HG02798 (cell line): ENCODE results near the gene MTFP1.

Source experiments
- ATAC-seq: cut with Tn5 transposase; IDR thresholded peaks from one replicate; pipeline ENCODE4 v1.9.1; 2021; ENCODE audit warnings: mild to moderate bottlenecking; ENCODE audit not compliant: unreplicated experiment, poor library complexity

MTFP1 gene

DNA sequence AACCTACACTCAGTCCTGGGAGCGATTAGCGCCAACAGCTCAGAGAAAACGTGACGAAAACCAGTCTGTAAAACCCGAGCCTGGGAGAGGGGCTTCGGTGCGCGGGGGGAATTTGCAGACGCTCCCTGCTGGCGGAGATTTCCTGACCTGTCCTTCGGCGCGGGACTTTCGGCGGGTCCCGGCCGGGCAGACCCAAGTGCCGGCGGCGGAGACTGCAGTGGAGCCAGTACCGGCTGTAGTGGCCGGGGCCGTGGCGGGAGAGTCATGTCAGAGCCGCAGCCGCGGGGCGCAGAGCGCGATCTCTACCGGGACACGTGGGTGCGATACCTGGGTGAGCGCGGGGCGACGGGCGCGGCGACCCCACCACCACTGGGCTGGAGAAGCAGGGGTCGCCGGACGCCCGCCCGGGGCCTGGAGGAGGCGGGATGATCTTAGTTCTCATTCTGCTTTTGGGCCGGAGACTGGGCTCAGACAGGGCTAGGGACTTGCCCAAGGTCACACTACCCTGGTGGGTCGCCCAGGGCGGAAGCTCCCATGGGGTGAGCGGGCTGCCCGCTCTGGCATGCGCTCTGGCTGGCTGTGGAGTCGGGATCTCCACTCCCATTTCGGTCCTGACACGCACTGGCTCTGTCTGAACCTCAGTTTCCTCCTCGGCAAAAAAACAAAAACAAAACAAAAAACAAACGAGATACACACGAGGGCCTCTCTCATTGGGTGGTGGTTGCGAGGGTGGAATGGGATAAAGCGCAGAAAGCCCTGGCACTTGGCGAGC lies at the start of gene MTFP1:
MTFP1 (plus strand) TSS at position 153 of the 772 bp plus-strand sequence; CDS start at position 265, 112 bp downstream.
- ATAC-seq = no peak

DNA sequence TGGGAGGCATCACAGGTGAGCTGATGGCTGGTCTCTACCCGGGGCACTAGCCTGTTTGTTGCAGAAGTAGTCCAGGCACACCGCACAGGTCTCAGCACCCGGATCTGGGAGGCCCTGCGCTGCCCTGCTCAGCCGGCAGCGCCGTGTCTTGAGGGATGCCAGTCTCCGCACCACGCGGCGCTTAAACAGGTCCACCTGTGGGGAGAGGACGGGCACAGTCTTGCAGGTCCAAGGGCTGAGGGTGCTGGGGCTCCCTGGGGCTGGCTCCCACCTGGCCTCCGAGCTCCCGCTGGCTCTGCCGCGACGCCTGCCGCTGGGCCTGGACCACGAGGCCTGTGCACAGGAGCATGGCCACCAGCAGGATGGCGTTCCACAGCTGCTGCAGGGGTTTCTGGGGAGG lies 45.6 kb upstream of the MTFP1 start:
- ATAC-seq = no peak

GRCh38 chr22:30381264-30381663 lies 44.3 kb upstream of the MTFP1 start:
- ATAC-seq = no peak

GRCh38 chr22:30382340-30382739 lies 43.2 kb upstream of the MTFP1 start:
- ATAC-seq = no peak

DNA sequence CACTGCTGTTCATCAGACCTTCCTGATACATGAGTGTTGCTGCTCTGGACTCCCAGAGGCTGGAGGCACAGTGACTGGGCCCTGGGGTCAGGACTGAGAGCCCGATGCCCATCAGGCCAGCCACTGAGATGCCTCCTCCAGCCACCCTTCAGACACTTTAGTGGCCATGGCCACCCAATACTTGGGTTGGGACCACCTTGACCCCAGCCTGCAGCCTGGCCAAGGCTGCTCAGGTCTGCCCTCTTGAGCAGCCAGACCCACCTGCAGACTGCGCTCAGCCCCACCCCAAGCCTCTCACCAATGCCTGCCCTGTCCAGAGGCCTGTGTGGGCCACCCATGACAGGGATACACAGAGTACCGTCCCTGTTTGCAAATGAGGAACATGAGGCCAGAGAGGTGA lies 42.5 kb upstream of the MTFP1 start:
- no peak for ATAC-seq

- no peak for ATAC-seq
Observed at GRCh38 chr22:30385942-30386341, 39.6 kb upstream of the MTFP1 start.

DNA sequence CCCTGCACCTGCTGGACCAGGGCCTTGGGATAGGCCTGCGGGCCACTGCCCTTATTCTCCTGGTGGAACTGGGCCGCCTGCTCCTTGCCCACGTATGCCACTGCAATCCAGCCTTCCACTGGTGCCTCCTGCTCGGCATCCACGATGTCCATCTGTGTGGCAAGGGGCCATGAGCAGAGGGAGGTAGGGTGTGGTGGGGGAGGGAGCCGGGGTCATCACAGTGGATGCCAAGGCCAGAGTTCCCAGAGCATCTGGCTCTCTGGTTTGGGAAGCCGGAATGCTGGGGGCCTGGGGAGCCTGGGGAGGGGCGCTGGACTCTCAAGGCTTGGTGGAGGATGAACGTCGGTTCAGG lies 39.0 kb upstream of the MTFP1 start:
- no peak for ATAC-seq

- peak; percentile 81 for ATAC-seq
Observed at GRCh38 chr22:30386960-30387827, 38.4 kb upstream of the MTFP1 start, which contains the start of gene RNF215. Gene RNF215, minus strand, starts transcription at chr22:30387411. Its CDS starts 98 bp downstream, at chr22:30387313.

- no peak for ATAC-seq
Observed at GRCh38 chr22:30390974-30391691, 34.4 kb upstream of the MTFP1 start.

DNA sequence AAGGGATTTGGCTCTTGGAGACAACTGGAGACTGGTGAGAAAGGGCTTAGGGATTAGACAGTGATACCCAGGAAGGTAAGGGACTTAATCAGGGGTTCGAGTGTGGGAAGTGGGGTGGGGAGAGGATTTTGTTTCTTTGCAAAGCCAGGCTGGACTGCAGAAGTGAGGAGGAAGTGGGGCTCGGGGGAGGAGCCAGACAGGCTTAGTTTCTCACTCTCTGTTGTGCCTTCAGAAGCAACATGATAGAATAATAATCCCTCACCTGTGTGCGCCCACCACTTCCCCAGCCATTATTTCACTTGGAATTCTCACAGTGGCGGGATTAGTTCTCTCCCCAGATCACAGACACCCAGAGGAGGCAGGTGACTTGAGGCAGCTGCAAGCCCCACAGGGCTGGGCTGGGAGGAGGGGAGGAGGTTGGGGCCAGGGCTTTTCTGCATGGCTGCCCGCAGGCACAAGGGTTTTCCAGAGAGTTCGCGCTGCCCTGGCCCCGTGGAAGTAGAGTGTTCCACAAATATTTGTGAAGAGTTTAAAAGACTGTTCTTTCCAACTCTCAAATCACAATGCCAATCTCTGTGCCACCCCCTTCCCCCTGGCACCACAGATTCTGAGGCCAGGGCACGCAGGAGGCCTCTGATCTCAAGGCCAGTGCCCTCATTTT lies 32.8 kb upstream of the MTFP1 start:
- no peak for ATAC-seq

- ATAC-seq = no peak
Observed at GRCh38 chr22:30393322-30393680, 32.3 kb upstream of the MTFP1 start.

- no peak for ATAC-seq
Observed at GRCh38 chr22:30393885-30394284, 31.7 kb upstream of the MTFP1 start.

DNA sequence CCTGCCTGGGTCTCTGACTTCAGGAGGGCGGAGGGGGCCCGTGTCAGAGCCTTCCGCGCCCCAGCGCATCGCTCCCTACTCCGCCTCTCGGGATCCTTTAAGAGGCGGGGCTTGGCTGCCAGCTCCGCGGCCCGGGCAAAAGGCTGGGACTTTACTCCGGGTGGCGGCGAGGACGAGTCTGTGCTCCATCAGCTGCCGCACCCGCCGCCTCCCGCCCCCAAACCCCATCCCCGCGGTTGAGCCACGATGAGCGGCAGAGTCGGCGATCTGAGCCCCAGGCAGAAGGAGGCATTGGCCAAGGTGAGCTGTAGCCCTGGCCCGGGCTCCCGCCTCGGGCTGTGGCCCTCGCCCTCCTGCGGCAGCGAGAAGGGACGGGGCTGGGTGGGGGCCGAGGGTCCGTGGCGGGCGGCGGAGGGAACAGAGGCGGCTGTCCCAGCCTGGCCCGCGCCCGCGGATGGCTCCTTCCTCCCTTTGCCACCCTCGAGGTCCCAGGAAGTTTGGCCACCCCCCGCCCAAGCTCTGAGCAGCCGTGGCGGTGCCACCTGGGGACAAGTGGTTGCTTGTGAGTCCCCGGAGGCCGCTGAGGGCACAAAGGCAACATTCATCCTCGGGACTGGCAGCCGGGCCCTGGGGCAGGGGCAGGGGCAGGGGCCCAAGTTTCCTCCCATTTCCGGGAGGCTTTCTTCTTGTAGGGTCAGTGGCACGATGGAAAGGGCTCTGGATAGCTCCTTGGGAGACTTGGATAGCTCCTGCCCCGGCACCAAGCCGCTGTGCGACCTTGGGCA lies 28.5 kb upstream of the MTFP1 start, which contains the start of gene SEC14L2:
SEC14L2 (plus strand) TSS at position 148 of the 785 bp plus-strand sequence; CDS start at position 247, 99 bp downstream.
- ATAC-seq = no peak

GRCh38 chr22:30397656-30398635 lies 27.6 kb upstream of the MTFP1 start:
- ATAC-seq = no peak

DNA sequence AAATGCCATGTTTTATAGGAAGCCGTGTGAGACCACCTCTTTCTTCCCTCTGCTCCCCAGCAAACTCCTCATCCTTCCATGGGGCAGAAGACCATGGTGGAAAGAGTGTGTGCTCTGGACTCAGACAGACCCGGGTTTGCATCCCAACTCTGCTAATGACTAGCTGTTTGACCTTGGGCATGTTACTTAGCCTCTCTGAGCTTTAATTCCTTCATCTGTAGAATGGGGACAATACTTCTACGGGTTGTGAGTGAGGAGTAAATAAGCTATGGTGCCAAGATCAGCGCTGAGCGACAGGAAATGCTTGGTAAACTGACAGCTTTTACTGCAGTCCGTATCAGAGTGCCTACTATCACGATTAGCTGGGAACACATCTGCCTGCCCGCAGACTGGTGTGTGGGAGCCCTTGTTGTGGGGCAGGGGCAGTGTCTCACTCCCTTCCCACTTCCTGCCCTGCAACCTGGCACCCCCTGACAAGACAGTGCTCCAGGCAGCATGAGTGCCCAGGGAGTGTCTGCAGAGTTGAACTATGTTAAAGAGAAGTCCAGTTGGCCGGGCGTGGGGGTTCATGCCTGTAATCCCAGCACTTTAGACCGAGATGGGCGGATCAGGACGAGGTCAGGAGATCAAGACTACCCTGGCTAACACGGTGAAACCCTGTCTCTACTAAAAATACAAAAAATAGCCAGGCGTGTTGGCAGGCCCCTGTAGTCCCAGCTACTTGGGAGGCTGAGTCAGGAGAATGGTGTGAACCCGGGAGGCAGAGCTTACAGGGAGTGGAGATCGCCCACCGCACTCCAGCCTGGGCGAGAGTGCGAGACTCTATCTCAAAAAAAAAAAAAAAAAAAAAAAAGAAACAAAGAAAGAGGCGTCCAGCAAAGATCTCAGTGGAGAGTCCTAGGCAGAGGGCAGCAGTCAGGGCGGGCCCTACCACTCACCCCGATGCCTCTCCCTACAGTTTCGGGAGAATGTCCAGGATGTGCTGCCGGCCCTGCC lies 26.6 kb upstream of the MTFP1 start:
- ATAC-seq = no peak

GRCh38 chr22:30399718-30400117 lies 25.9 kb upstream of the MTFP1 start:
- no peak for ATAC-seq

GRCh38 chr22:30400159-30400558 lies 25.4 kb upstream of the MTFP1 start:
- ATAC-seq = no peak
